Stimulated activated CD4-positive, alpha-beta T cell treated with anti-CD3 and anti-CD28 coated beads, Interleukin-4, amount 100 ng/mL, for 1 hour (primary cell): Measurements from ENCODE around the gene STK32B.
"Not testable (repeated sequence)": the region's sequence is repeated elsewhere in the genome, so short reads cannot be mapped to it uniquely, and the experiment has no call there.

Experiments
- DNase-seq: peaks from one replicate; pipeline ENCODE4 v3.0.0-alpha.2; 2020

STK32B gene

DNA sequence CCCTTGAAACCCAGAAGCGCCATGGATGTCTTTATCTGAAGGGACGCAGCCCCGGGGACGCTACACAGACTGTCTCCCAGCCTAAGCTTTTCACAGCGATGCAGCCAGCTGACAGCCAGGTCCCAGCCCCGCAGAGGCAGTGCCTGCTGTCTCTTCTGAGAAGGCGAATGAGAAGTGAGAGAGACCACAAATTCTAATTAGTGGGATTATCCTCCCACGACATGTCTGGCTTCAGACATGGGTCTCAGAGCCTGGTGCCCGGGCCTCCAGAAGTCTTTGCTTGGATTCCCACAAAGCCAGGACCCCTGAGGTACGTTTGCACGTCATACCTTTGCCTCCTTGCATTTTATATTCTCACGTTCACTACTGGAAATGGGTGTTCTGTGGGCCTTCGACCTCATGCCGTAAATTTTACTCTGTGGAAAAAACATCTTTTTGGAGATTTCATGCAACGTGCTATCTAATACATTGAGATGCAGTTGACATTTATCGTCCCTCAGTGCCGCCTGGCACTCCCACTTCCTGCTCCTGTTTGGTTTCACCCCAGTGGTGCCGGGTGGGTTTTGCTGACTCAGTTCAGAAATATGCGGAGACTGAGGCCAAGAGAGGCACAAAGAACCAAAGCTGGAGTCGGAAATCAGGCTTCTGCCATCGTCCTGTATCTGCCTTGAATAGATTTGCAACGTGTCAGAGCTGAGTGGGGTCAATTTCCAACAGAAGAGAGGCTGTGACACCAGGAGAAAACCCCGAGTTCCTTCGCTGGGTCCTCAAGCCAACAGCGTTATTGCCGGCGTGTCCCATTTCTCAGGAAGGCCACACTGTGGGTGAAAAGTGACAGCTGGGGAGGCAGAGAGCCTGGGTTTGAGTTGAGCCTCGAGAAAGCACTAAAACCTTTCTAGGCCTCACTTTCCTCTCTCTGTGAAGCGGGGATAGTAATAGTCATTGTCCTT is 114.4 kb downstream of the STK32B start:
- DNase-seq: no peak

DNA sequence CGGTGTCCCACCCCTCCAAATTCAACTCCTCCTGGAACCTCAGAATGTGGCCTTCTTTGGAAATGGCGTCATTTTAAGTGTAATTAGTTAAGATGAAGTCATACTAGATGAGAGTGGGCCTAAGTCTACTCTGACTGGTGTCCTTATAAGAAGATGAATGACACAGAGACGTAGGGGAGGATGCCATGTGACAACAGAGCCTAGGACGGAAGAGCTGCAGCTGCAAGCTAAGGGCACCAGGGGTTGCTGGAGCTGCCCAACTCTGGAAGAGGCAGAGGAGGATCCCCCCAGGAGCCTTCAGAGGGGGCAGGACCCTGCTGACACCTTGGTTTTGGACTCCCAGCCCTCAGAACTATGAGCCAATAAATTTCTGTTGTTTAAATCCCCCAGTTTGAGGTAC is 115.1 kb downstream of the STK32B start:
- no peak for DNase-seq

DNA sequence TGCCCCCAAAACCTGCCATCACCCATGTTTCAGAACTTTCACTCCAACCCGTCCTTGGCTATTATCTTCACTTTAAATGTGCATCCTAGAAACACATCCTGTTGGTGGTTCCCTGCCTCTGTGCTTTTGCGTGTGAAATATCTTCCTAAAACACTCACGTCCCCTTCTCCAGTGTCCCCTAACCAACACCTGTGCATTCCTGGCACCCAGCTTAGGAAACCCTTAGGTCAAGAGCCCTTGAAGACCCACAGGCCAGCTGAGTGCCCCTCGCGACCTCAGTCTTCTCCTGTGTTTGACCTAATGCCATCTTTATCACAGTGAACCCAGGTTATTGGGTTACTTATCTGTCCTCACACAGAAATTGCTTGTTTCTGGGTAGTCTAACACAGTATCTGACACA is 117.6 kb downstream of the STK32B start:
- no peak for DNase-seq

- not testable (repeated sequence) for DNase-seq
Measured at GRCh38 chr4:5175836-5176235, 124.6 kb downstream of the STK32B start.

DNA sequence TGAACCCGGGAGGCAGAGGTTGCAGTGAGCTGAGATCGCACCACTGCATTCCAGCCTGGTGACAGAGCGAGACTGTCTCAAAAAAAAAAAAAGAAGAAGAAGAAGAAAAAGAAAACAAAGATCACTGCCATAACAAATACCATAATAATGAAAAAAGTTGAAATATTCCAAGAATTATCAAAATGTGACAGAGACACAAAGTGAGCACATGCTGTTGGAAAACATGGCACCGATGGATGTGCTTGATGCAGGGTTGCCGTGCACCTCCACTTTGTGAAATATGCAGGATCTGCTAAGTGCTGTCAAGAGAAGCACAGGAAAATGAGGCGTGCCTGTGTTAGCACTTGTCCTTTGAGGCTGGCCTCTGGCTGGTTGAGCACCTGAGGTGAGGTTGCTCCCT is 133.3 kb downstream of the STK32B start:
- no peak for DNase-seq

DNA sequence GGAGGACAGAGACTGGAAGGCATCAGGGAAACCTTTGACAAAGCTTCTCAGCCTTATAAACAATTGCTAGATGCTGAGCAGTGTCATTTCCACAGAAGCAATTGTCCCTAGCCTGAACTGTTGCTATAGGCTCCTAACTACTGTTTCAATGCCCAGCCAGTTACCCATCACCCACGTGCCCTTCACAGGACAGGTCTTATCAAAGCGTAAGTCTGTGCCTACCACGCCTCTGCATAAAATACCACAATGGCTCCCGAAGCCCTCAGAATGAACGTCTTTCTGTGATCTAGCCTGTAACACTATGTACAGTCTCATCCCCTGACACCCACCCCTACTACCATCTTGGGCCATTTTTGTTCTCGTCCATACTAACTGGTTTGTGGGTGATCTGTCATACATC is 134.3 kb downstream of the STK32B start:
- DNase-seq: no peak

DNA sequence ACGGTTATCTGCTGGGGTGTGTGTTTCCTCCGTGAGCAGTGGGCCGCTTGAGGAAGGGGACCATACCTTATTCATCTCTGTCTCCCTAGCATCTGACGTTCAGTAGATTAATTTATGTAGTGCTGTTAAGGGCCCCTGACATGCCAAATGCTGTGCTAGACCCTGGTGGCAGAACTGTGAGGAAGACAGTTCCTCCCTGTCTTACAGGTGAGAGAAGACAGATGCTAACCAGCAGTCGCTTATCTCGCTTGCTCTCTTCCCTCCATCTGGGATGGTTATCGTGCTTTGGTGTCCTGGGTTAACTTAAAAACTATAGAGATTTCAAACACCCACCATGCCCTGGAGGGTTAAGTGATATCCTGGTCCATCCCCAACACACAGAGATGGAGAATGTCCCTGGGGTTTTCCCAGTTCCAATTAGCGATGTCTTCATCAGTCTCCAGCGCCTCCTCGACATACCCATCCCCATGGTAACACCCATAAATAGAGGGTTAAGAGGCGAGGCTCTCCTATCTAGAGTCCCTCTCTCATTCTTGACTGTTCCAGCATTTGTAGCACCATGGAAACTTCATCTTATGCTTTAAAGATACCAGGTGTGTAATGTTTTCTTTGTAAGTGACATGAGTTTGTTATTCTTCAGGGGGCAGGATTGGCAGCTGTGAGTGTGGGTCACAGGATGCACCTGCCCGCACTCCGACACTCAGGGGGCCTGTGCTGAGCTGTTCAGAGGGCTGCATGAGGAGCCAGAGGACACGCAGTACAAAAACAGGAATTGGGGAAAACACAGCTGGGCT is 135.2 kb downstream of the STK32B start:
- DNase-seq: no peak

GRCh38 chr4:5188130-5188529 is 136.8 kb downstream of the STK32B start:
- DNase-seq: no peak

- DNase-seq: no peak
Measured at GRCh38 chr4:5191831-5192230, 140.6 kb downstream of the STK32B start.

DNA sequence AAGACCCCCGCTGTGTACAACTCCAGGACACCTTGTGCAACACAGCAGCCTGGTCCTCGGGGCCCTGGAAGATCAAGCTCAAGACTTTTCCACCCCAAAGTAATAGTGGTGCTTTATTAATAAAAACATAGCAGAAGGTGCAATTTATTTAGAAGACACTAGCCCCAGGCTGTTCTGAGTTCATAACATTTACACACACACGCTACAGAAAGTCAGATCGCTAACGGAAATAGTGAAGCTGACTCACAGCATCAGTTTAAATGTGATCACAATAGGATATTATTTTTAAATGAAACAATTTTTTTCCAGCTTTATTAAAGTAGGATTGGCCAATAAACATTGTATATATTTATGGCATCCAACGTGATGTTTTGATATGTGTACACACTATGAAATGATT is 141.0 kb downstream of the STK32B start:
- DNase-seq: no peak

DNA sequence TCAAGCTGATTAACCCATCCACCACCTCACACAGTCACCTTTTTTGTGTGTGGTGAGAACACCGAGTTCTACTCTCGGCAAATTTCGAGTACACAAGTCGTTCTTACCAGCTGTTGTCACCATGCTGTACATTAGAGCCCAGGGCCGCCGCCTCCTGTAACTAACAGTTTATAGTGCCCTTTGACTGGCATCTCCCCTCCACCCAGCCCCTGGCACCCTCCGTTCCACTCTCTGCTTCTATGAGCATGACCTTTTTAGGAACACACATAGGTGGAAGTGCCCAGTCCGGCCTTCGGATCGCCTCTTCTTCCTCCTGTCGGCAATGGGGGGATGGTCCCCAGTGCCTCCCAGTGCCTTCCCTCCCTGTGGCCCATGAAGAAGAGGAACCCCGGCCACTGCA is 141.4 kb downstream of the STK32B start:
- DNase-seq: no peak

DNA sequence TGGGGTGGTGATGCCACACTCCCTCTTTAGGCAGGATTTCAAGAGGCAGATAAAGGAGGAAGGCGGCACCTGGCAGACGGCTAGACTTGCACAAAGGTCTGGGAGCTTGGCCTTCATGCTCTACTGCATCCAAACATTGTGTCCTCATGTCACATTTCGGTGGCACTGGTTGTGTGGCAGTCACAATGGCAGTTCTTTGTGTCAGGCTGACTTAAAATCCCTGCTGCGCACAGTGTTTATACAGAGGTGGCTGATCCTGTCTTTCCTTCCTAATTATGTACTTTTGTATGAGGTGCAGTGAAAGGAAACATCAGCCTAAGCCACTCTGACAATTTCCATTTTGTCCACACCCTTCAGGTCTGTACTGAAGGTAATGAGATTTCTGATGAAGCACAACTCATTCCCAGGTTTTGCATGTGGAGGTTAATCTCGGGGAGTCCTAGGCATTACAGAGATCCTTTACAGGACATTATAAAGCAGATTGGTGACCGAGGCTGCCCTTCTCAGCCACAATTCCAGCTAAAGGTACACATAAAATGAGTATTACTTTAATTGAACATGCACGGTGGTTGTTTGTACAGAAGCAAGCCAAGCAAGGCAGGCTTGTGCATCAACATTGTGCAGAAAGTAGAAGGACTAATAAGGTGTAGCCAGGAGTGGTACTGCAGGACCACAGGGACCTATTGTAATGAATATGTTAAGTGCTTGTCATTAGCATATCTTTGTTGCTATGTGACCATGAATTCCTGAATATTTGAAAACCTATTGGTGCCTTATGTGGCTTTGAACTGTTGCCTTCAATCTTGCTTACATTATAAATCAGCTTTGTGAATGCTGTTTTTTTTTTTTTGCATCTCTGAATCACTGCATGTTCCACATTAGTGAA is 147.6 kb downstream of the STK32B start:
- DNase-seq: no peak

DNA sequence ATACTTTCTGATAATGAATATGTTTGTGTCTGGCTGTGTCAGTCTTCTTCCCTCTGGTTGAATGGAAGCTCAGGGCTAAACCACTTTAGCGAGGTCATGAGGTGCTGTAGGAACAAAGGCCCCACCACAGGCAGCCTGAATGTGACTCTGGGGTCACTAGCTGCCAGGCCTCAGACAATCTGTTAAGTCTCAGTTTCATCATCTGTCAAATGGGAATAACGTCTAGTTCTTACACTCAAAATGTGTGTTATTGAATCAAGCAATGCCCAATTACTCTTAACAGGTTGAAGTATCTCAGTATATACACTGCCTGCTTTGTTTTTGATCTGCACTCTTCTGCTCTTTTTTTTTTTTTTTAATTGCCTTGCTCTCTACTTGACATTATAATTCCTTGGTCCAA is 148.6 kb downstream of the STK32B start:
- DNase-seq: no peak

GRCh38 chr4:5200513-5200912 is 149.2 kb downstream of the STK32B start:
- DNase-seq: no peak

- no peak for DNase-seq
Measured at GRCh38 chr4:5203309-5203992, 152.2 kb downstream of the STK32B start.

DNA sequence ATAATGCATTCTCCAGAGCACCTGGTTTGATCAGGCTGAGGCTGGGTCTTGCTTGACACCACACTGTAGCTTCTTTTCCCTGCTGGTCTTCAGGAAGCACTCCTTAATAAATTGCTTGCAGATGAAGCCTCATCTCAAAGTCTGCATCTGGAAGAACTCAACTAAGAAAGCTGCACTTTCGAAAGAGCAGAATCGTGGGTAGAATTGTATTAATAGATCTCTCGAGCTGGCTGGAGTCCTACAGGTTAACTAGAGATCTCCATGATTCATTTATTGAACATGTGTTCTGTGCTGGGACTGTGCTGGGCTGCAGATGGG is 152.7 kb downstream of the STK32B start:
- no peak for DNase-seq

- no peak for DNase-seq
Measured at GRCh38 chr4:5204781-5205180, 153.5 kb downstream of the STK32B start.

GRCh38 chr4:5206016-5206790 is 154.9 kb downstream of the STK32B start:
- DNase-seq: no peak

GRCh38 chr4:5209862-5210261 is 158.6 kb downstream of the STK32B start:
- no peak for DNase-seq

DNA sequence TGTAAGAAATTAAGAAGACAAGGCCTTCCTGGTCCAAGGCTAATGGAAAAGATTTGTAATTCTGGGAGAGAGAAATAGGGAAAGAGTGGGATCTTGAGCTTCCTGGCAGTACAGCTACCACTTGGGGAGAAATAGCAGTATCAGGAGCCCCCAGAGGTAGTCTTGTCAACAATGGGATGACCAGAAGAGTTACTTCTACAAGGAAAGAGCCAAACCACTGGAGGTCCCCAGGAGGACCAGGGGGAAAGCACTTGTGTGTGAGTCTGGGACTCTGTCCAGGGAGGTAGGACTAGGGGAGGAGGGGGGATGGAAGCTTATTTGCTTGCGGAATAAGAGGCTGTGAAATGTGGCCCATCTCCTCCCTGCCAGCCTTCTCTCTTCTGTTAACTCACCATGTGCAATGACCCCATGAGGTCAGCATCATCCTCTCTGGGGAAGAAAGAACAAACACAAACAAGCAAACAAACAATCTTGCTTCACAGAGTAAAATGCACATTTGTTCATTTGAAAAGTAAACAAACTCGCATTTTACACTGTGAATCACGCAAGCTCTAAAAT is 160.1 kb downstream of the STK32B start:
- no peak for DNase-seq

GRCh38 chr4:5212255-5213013 is 161.2 kb downstream of the STK32B start:
- no peak for DNase-seq
